GM18517 (cell line): ENCODE data around the gene TOP2B.

ENCODE experiments used
- ATAC-seq: cut with Tn5 transposase; IDR thresholded peaks from one replicate; pipeline ENCODE4 v1.9.1; 2021; ENCODE audit warnings: mild to moderate bottlenecking, moderate library complexity; ENCODE audit not compliant: unreplicated experiment

TOP2B gene

GRCh38 chr3:25584011-25584789 lies 80.5 kb downstream of the TOP2B start:
- no peak for ATAC-seq

- ATAC-seq, result no peak
Observed at GRCh38 chr3:25583343-25583742, 81.4 kb downstream of the TOP2B start.

- ATAC-seq, result no peak
Observed at GRCh38 chr3:25582242-25582641, 82.5 kb downstream of the TOP2B start.

- no peak for ATAC-seq
Observed at GRCh38 chr3:25581823-25582222, 82.9 kb downstream of the TOP2B start.

- ATAC-seq, result no peak
Observed at GRCh38 chr3:25581335-25581734, 83.4 kb downstream of the TOP2B start.

- ATAC-seq, result no peak
Observed at GRCh38 chr3:25580534-25580933, 84.2 kb downstream of the TOP2B start.

- no peak for ATAC-seq
Observed at GRCh38 chr3:25578059-25578458, 86.6 kb downstream of the TOP2B start.

- ATAC-seq, result no peak
Observed at GRCh38 chr3:25576831-25577454, 87.8 kb downstream of the TOP2B start.

- ATAC-seq, result no peak
Observed at GRCh38 chr3:25576146-25576545, 88.6 kb downstream of the TOP2B start.

- no peak for ATAC-seq
Observed at GRCh38 chr3:25575001-25575400, 89.7 kb downstream of the TOP2B start.

GRCh38 chr3:25574172-25574765 lies 90.4 kb downstream of the TOP2B start:
- no peak for ATAC-seq

GRCh38 chr3:25573386-25574171 lies 91.1 kb downstream of the TOP2B start:
- ATAC-seq, result no peak

- no peak for ATAC-seq
Observed at GRCh38 chr3:25572919-25573385, 91.8 kb downstream of the TOP2B start.

GRCh38 chr3:25572336-25572735 lies 92.4 kb downstream of the TOP2B start:
- no peak for ATAC-seq

- ATAC-seq, result no peak
Observed at GRCh38 chr3:25571285-25571684, 93.4 kb downstream of the TOP2B start.

- ATAC-seq, result no peak
Observed at GRCh38 chr3:25568525-25569078, 96.1 kb downstream of the TOP2B start.

GRCh38 chr3:25567806-25568524 lies 96.7 kb downstream of the TOP2B start:
- ATAC-seq, result no peak

- ATAC-seq, result no peak
Observed at GRCh38 chr3:25567388-25567787, 97.3 kb downstream of the TOP2B start.

GRCh38 chr3:25566358-25566920 lies 98.3 kb downstream of the TOP2B start:
- ATAC-seq, result no peak

- ATAC-seq, result no peak
Observed at GRCh38 chr3:25565807-25566206, 98.9 kb downstream of the TOP2B start.
